CD4-positive, alpha-beta T cell treated with Interleukin-12 subunit alpha and Interleukin-12 subunit beta, for 1 hour (primary cell): ENCODE measurements around the gene CAPRIN1.
"Not testable (repeated sequence)": the region's sequence is repeated elsewhere in the genome, so short reads cannot be mapped to it uniquely, and the experiment has no call there.

Experiments used
- DNase-seq: peaks from one replicate; pipeline ENCODE4 v3.0.0-alpha.2; 2020

The CAPRIN1 gene

GRCh38 chr11:34052036-34052607 lies 591 bp downstream of the CAPRIN1 start:
- peak; percentile 90 for DNase-seq

GRCh38 chr11:34052608-34053160 lies 1.2 kb downstream of the CAPRIN1 start:
- DNase-seq = no peak

DNA sequence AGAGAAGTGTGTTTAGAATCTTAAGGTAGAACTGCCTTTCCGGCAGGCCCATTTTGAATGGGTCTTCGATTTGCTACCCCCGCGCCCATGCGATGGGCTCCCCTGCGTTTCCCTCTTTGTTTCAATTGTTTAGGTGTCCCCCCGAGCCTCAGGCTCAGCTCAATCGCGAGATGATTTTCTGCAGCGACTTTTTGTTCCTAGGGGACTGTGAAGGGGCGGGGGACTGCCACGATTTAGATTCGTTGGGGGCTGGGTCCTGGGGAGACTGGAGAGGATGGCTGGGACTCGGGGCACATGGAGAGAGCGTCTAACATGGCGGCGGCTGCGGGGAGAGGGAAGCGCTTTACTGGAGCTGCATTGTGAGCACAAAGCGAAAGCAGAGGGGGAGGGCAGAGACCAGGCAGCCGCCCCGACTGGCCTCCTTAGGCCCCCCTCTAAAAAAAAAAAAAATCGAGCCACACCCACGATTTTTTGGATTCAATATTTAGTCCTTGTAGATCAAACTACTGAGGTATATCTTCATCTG lies 1.7 kb downstream of the CAPRIN1 start:
- DNase-seq = peak; percentile 83

GRCh38 chr11:34054351-34054750 lies 2.8 kb downstream of the CAPRIN1 start:
- not testable (repeated sequence) for DNase-seq

DNA sequence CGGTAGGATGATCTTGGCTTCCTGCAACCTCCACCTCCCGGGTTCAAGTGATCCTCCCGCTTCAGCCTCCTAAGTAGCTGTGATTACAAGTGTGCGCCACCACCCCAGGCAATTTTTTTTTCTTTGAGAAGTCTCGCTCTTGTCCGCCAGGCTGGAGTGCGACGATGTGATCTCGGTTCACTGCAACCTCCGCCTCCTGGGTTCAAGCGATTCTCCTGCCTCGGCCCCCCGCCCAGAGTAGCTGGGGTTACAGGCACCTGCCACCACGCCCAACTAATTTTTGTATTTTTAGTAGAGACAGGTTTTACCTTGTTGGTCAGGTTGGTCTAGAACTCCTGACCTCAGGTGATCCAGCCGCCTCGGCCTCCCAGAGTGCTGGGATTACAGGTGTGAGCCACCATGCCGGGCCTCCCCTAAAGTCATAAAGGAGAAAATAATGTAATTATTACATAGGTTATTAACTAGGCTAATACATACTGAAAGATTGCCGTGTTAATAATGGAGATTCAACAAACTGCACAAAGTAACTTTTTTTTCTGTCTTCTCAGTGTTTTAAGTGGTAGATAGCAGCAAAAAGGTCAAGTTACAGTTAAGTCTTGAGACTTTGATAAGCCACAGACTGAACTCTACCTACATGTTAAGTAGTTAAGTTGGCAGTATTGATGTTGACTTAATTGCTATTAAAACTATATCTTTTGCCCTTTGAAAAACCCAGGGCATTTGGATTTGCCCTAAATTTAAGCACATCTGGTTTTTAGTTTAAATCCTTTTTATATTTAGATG lies 3.9 kb downstream of the CAPRIN1 start:
- no peak for DNase-seq

GRCh38 chr11:34056672-34057071 lies 5.1 kb downstream of the CAPRIN1 start:
- no peak for DNase-seq

- no peak for DNase-seq
These were observed 11.7 kb downstream of the CAPRIN1 start for GRCh38 chr11:34063061-34063795.

DNA sequence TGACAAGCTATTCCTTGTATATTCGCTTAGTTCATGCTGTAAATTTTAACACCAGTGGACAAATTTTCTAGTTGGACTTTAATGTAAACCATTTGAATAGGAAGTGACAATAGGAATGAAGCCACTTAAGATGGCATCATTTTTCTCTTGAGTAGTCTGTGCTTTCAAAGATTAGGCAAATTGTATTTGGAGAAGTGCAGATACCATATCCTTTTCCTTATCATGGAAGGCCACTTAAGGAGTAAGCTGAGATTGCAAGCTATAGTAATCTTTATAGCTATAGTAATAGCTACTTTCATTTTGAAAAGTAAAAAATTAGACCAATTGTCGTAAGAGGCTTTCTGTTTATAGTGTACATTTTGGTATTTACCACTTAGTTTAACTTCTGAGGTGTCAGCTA lies 12.8 kb downstream of the CAPRIN1 start:
- DNase-seq = no peak

GRCh38 chr11:34065505-34066203 lies 14.1 kb downstream of the CAPRIN1 start:
- DNase-seq = peak; percentile 20

- DNase-seq = not testable (repeated sequence)
These were observed 15.2 kb downstream of the CAPRIN1 start for GRCh38 chr11:34066766-34067165.

DNA sequence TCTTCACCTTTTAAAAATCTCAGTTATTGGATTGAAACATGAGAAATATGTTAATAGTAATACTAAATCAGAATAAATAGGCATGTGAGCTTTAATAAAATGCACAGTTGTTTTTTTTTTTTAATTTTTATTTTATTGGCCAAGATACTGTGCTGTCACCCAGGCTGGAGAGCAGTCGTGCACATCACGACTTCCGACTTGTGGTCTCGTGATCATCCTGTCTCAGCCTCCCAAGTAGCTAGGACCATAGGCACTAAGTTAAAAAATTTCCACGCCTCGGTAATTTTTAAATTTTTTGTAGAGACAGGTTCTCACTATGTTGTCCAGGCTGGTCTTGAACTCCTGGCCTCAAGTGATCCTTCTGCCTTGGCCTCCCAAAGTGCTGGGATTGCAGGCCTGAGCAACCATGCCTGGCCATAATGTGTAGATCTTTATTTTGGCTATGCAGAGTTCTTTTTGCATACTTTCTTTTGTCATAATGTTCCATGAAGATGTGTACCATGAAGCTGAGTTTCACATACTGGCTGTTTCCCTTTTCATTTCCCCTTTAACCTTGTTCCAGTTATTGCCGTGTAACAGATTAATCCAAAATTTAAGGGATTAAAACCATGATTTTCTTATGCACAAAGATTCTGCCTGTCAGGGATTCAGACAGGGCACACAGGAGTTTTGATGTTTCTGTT lies 16.0 kb downstream of the CAPRIN1 start:
- no peak for DNase-seq

GRCh38 chr11:34068111-34068510 lies 16.6 kb downstream of the CAPRIN1 start:
- DNase-seq = no peak

DNA sequence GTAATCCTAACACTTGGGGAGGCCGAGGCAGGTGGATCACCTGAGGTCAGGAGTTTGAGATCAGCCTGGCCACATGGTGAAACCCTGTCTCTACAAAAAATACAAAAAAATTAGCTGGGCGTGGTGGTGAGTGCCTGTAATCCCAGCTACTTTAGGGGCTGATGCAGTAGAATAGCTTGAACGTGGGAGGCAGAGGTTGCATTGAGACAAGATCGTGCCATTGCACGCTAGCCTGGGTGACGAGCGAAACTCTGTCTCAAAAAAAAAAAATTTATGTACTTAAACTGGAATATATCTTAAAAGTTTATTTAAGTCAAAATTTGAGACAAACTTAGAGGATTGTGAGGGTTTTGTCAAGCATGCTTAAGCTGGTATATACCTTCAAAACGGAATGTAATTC lies 19.8 kb downstream of the CAPRIN1 start:
- DNase-seq = not testable (repeated sequence)

- DNase-seq = no peak
These were observed 20.5 kb downstream of the CAPRIN1 start for GRCh38 chr11:34072041-34072440.

DNA sequence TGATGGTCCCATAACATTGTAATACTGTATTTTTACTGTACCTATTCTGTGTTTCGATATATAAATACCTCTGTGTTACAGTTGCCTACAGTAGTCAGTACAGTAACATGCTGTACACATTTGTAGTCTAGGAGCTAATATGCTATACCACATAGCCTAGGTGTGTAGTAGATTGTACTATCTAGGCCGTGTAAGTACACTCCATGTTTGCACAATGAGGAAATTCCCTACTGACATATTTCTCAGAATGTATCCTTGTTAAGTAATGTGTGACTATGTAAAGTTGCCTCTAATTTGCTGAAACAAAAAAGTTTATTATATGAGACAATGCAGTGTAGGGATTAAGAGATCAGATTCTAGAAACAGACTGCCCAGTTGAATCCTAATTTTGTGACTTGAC lies 21.3 kb downstream of the CAPRIN1 start:
- no peak for DNase-seq

DNA sequence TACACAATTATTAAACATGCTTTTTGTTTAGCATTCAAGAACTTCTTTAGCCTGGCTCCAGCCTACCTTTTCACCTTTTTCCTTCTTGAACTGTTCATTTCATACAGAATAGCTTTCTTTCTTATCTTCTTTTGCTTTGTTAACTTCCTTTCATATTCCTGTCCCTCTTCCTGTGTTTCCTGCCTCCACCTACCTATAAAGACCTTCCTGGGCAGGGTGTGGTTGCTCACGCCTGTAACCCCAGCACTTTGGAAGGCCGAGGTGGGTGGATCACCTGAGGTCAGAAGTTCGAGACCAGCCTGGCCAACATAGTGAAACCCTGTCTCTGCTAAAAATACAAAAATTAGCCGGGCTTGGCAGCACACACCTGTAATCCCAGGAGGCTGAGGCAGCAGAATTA lies 22.9 kb downstream of the CAPRIN1 start:
- DNase-seq = no peak

DNA sequence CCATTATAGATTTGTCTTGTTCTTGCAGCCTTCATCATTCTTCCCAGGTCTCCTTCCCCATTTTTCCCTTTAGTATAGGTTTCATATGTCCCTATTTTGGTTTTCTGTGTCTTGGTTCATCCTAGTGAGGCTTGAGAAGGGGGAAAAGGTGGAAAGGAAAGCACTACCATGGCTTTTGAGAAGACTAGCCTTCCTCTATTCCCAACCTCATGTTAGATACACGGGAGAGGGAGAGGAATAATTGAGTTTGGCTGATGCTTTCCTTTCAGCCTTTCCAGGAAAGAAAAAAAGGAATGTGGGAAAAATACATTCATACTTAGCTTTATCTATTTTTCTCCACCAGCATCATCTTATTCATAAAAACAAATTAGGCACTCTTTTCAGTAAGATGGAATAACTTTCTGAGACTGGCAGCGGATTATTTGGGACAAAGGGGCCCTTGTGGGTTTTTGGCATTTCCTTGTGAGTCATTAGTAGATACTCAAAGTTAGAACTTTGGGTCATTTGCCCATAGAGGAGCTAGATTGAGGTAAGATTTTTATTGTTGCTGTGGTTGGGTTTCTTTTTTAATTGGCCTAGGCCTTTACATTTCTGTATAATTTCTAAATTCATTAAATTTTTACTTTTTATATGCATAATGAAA lies 23.8 kb downstream of the CAPRIN1 start:
- no peak for DNase-seq

DNA sequence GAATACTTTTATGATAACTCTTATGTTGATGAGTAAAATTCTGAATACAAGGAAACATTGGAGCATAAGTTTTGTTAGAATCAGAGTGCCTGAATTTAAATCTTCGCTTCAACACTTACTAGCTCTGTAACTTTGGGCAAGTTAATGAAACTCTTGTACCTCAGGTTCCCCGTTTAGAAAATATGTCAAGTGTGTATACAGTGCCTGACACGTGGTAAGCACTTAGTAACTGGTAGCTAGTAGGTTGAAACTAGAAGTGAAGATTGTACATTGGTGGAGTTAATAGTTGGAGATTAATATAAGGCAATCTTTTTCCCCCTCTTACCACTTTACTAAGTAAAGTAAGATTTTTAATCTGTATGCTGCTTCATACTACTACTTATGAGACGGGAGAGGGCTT lies 29.1 kb downstream of the CAPRIN1 start:
- no peak for DNase-seq

DNA sequence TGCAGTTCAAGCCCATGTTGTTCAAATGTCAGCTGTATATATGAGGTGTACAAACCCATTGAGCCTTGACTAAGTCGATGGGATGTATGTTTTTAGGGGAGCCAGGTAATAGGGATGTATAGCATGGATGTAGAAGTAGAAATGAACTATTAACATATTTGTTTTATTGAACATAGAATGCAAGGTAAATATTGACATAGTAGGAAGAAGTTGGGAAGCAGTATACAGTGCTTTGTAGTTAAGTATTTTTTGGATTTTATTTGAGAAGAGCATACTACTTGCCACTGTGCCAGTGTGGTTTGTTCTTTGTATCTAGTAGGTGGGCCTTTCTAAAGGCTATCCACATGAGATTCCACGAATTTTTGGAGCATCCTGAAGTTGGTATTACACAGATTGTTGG lies 33.1 kb downstream of the CAPRIN1 start:
- no peak for DNase-seq

DNA sequence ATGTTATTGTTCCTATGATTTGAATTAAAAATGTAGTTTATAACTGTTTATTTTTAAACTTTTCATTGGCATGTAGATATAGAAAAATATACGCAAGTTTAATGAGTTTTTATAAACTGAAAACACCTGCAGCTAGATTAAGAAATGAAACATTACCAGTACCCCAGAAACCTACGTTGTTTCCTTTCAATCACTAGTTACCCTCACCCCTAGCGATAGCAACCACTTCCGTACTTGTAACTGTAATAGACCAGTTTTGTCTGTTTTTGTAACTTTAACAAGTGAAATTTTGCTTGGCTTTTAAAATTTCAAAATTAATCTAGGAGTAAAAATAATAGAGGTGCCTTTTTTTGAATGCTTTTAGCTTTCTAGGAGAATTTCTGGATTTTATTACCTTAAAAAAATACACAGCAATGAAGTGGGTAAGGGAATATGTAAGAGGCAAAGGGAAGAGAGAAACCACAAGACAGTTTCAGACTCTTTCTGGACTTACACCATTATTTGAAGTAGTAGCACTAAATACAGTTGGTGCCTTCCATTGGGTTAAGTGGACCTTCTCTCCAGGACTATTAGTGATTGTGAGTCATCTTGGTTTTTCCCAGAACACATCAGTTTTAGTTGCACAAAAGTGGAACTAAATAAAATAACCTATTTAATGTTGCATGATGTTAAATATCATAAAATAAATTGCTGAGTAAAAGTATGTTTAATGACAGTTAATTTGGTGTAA lies 35.2 kb downstream of the CAPRIN1 start:
- peak; percentile 32 for DNase-seq

DNA sequence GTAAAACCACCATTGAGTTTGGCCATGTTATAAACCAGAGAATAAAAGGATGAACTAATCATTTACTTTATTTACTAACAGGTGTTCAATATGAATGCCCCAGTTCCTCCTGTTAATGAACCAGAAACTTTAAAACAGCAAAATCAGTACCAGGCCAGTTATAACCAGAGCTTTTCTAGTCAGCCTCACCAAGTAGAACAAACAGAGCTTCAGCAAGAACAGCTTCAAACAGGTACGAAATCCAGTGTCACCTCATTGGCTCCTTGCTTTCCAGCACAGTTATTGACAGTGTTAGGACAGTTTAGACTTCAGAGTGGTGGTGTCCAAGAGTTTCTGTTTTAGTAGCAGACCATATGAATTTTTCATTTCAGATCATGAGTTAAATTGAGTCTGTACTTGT lies 40.3 kb downstream of the CAPRIN1 start:
- no peak for DNase-seq
